ENCODE results near the gene NADSYN1. TPM values are rescaled to one million over a fixed set of nuclear protein-coding genes. Genes with fewer than 3 reads are reported as not detected.

Gene NADSYN1
- total and polyA plus RNA-seq, 2 of the 13 experiments (the other 11 are each of a cell fraction or from before 2014, with no cell fraction given): 35.7 to 51.5 TPM

GRCh38 chr11:71448257-71449171 lies 4.5 kb upstream of the NADSYN1 start, which contains the start of gene DHCR7 (continued):
- TF ChIP-seq CBX5 (CRISPR knock-in tag; IDR thresholded peaks at IDR 0.05; ENCODE audit: borderline replicate concordance): no peak
- peak; percentile 66; the same call in 1 of the 2 replicates for TF ChIP-seq WIZ (CRISPR knock-in tag; IDR thresholded peaks at IDR 0.05)
- TF ChIP-seq ARNT2 (CRISPR knock-in tag; IDR thresholded peaks at IDR 0.05; ENCODE audit: low read depth): peak; percentile 81; the same call in 1 of the 2 replicates
- TF ChIP-seq ZNF788 (CRISPR knock-in tag; IDR thresholded peaks at IDR 0.05; ENCODE audit: borderline replicate concordance): peak; percentile 58; the same call in 1 of the 2 replicates
- no peak for TF ChIP-seq ZBTB1 (CRISPR knock-in tag; IDR thresholded peaks at IDR 0.05; ENCODE audit: borderline replicate concordance)
- TF ChIP-seq ZNF724P (CRISPR knock-in tag; IDR thresholded peaks at IDR 0.05; ENCODE audit: borderline replicate concordance): peak; percentile 85; the same call in 1 of the 2 replicates
- peak; percentile 65 for TF ChIP-seq MEIS2 (CRISPR knock-in tag; IDR thresholded peaks at IDR 0.05)
- no peak for TF ChIP-seq SNAI1 (CRISPR knock-in tag; IDR thresholded peaks at IDR 0.05; ENCODE audit: borderline replicate concordance)
- TF ChIP-seq ZNF343 (CRISPR knock-in tag; IDR thresholded peaks at IDR 0.05): peak; percentile 51; the same call in 1 of the 2 replicates
- TF ChIP-seq HNRNPUL1 (IDR thresholded peaks at IDR 0.05; ENCODE audit: low read depth, low read length): no peak
- no peak for TF ChIP-seq ZNF253 (CRISPR knock-in tag; IDR thresholded peaks at IDR 0.05; ENCODE audit: borderline replicate concordance)
- no peak; the same call in 1 of the 2 replicates for TF ChIP-seq ZNF800 (CRISPR knock-in tag; IDR thresholded peaks at IDR 0.05)
- TF ChIP-seq EED (CRISPR knock-in tag; IDR thresholded peaks at IDR 0.05): no peak
- no peak for TF ChIP-seq ZNF530 (CRISPR knock-in tag; IDR thresholded peaks at IDR 0.05; ENCODE audit: low read depth)
- no peak for TF ChIP-seq SP140L (CRISPR knock-in tag; IDR thresholded peaks at IDR 0.05; ENCODE audit: borderline replicate concordance)
- TF ChIP-seq ZNF569 (CRISPR knock-in tag; IDR thresholded peaks at IDR 0.05; ENCODE audit: borderline replicate concordance): no peak
- TF ChIP-seq FOXP4 (CRISPR knock-in tag; IDR thresholded peaks at IDR 0.05): no peak; the same call in 1 of the 2 replicates
- TF ChIP-seq ZNF101 (CRISPR knock-in tag; IDR thresholded peaks at IDR 0.05; ENCODE audit: borderline replicate concordance, low read depth): no peak
- peak; percentile 86; the same call in 1 of the 2 replicates for TF ChIP-seq GLI4 (CRISPR knock-in tag; IDR thresholded peaks at IDR 0.05; ENCODE audit: borderline replicate concordance)
- peak; percentile 8; the same call in 1 of the 2 replicates for TF ChIP-seq CEBPG (CRISPR knock-in tag; IDR thresholded peaks at IDR 0.05)
- no peak; the same call in 1 of the 2 replicates for TF ChIP-seq AKAP8 (CRISPR knock-in tag; IDR thresholded peaks at IDR 0.05)
- no peak; the same call in 1 of the 2 replicates for TF ChIP-seq FOXA3 (CRISPR knock-in tag; IDR thresholded peaks at IDR 0.05)
- TF ChIP-seq ZNF550 (CRISPR knock-in tag; IDR thresholded peaks at IDR 0.05; ENCODE audit: borderline replicate concordance): no peak; the same call in 1 of the 2 replicates
